ENCODE measurements around the gene UBE3B. TPM values are rescaled to one million over a fixed set of nuclear protein-coding genes. Genes with fewer than 3 reads are reported as not detected.

Gene UBE3B
- total RNA-seq, 1 donor = 51.4 TPM

DNA sequence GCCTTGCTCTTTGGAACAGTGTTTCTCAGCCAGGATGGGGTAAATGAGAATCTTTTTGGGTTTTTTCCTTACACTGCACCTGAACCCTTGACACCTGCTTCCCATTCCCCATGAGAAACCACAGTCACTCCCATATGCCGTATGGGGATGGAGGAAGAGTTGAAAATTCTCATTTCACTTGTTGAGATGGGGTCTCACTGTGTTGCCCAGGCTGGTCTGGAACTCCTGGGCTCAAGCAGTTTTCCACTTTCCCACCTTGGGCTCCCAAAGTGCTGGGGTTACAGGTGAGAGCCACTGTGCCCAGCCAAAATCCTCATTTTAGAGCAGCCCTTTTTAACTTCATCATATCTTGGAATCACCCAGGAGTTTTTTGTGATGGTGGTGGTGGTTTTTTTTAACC, 99.9 kb downstream of the UBE3B start:
- H3K4me3 ChIP-seq (ENCODE audit: low read depth, low read length) = no peak overlapping the region
- no peak for TF ChIP-seq CTCF (IDR thresholded peaks at IDR 0.05; ENCODE audit: insufficient read depth, low read depth, low read length)
- DNase-seq (ENCODE audit: low read depth) = no peak

DNA sequence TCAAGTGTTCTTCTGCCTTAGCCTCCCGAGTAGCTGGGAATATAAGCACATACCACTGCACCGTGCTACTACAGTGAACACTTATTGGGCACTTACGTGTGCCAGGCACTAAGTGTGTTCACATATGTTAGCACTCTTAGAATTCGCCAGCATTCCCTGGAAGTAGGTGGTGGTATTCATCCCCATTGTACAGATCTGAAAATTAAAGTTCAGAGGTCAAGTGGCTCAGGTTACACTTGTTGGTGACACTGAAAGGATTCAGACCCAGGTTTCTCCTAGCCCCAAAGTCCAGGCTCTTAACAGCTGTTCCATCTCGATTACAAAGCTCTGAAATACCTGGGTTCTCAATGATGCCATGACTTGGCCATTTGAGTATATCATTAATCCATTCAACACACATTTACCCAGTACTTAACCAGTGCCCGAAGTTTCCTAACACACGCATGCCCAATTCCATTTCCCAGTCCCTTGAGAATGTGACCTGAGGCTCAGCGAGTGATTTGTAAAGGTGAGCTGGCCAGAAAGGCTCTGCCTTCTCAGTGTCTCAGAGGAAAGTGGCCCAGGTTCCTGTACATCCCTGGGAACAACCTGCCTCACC, 101.0 kb downstream of the UBE3B start:
- no peak for DNase-seq (ENCODE audit: low read depth)
- no peak overlapping the region for H3K4me3 ChIP-seq (ENCODE audit: low read depth, low read length)
- no peak for TF ChIP-seq CTCF (IDR thresholded peaks at IDR 0.05; ENCODE audit: insufficient read depth, low read depth, low read length)

DNA sequence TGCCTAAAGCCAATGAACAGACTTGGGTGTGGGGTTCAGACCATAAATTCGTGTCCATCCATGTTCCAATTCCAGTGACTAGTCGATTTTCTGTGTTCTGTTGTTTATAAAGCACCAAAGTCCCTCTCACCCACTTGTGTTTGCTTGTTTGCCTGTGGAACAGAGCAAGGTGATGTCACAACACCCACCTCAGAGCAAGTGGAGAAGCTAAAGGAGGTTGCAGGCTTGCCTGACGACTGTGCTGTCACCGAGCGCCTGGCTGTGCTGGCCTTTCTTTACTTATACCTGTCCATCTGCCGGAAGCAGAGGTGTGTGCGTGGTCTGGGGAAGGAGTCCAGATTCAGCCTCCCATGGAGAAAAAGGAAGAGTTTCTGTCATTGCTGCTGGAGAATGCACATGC, 102.2 kb downstream of the UBE3B start:
- no peak overlapping the region for H3K4me3 ChIP-seq (ENCODE audit: low read depth, low read length)
- TF ChIP-seq CTCF (IDR thresholded peaks at IDR 0.05; ENCODE audit: insufficient read depth, low read depth, low read length) = no peak
- DNase-seq (ENCODE audit: low read depth) = no peak

- DNase-seq (ENCODE audit: low read depth) = no peak
- no peak for TF ChIP-seq CTCF (IDR thresholded peaks at IDR 0.05; ENCODE audit: insufficient read depth, low read depth, low read length)
- H3K4me3 ChIP-seq (ENCODE audit: low read depth, low read length) = no peak overlapping the region
Observed at GRCh38 chr12:109580272-109580671, 102.8 kb downstream of the UBE3B start.

DNA sequence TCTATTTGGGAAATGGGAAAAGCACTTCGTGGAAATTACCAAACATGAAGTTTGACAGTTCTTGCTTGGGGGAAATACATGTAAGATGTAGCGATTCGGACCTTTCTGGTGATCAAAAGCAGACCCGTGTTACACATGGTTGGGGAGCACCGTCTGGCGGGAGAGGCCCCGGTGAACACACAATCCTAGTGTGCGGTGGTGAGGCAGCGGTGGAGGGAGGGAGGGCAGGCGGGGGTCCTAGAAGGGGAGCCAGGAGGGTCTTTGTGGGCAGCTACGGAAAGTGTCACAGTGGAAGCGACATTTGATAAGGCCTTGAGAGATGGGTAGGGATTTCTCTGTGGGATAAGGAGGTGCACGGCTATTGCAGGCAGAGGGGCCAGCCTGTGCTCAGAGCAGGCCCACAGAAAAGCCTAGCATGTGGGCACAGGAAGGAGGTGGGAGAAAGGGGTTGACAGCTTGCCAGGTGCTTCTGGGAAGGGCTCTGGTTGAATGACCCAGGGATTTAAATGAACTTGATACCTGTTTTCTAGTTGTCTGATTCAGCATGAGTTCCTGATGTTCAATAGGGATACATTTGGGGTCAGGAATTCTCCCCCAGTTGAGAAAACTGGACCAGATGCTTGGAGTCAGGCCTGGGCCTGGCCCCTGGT, 103.4 kb downstream of the UBE3B start:
- DNase-seq (ENCODE audit: low read depth) = no peak
- no peak for TF ChIP-seq CTCF (IDR thresholded peaks at IDR 0.05; ENCODE audit: insufficient read depth, low read depth, low read length)
- H3K4me3 ChIP-seq (ENCODE audit: low read depth, low read length) = no peak overlapping the region

GRCh38 chr12:109581334-109581691, 103.9 kb downstream of the UBE3B start:
- H3K4me3 ChIP-seq (ENCODE audit: low read depth, low read length) = no peak overlapping the region
- no peak for DNase-seq (ENCODE audit: low read depth)
- TF ChIP-seq CTCF (IDR thresholded peaks at IDR 0.05; ENCODE audit: insufficient read depth, low read depth, low read length) = no peak

DNA sequence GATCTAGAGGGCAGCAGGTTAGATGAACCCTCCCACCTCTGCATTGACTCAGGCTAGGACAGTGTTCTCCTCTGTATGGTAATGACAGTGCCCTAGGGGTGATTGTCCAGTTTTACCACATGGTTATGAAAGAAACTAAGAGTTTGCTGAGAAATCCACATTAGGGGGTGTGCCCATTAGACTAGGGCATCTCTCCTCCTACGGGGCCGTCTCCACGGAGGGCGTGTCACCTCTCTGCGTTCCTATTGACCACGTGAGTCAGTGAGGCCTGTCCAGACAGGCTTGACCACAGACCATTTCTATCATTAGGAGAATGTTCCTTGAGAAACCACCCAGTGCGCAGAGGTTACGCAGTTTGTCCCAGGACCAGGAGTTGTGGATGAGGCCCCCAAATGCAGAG, 104.4 kb downstream of the UBE3B start:
- TF ChIP-seq CTCF (IDR thresholded peaks at IDR 0.05; ENCODE audit: insufficient read depth, low read depth, low read length) = no peak
- DNase-seq (ENCODE audit: low read depth) = peak; percentile 51
- H3K4me3 ChIP-seq (ENCODE audit: low read depth, low read length) = no peak overlapping the region

All from fibroblast of villous mesenchyme (primary cell).